Limb (tissue), 2 donors: ENCODE data around the gene ZBTB7B.

Experiments used
- DNase-seq, 2 donors: peaks; one replicate each; pipeline ENCODE4 v3.0.0-alpha.2; 2016; ENCODE audit errors: extremely low spot score in 2 of 2

Gene ZBTB7B

DNA sequence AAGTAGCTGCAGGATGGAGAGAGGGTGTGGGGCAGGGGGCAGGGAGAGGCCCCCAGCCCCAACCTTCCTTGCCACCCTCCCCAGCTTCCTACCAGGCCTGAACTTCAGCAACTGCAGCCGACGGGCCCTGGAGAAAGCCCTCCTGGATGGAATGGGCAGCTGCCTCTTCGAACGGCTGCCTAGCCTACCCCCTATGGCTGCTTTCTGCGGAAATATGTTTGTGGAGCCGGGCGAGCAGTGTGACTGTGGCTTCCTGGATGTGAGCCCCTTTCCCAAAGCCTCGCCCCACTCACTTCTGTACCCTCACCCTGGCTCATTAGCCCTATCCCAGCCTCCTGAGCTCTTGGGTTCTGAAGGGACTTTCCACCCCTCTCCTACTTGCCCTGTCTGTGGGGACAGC, 54.5 kb downstream of the ZBTB7B start:
- no peak for DNase-seq

DNA sequence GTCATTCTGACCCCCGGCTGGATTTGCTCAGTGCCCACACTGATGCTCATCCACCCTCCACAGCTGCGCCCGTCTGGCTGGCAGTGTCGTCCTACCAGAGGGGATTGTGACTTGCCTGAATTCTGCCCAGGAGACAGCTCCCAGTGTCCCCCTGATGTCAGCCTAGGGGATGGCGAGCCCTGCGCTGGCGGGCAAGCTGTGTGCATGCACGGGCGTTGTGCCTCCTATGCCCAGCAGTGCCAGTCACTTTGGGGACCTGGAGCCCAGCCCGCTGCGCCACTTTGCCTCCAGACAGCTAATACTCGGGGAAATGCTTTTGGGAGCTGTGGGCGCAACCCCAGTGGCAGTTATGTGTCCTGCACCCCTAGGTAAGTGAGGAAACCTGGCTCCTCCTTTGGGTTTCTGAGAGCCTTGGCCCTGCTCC, 55.2 kb downstream of the ZBTB7B start:
- no peak for DNase-seq

DNA sequence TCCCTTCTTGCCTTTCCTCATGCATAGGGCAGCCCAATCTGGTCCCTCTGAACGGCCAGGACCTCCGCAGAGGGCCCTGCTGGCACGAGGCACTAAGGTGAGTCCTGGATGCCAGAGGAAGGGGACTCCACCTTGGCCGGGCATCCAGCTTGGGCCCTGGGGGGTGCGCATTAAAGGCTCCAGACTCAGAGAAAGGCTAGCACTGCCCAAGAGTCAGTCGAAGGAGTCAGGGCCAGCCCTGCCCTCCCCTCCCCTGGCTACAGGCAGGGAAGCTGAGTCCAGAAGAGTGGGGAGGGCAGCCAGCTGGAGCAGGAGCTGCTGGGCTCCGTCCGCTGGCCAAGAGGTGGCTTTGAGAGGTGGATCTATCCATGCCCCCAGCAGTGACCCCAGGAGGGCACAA, 58.1 kb downstream of the ZBTB7B start:
- DNase-seq = no peak

DNA sequence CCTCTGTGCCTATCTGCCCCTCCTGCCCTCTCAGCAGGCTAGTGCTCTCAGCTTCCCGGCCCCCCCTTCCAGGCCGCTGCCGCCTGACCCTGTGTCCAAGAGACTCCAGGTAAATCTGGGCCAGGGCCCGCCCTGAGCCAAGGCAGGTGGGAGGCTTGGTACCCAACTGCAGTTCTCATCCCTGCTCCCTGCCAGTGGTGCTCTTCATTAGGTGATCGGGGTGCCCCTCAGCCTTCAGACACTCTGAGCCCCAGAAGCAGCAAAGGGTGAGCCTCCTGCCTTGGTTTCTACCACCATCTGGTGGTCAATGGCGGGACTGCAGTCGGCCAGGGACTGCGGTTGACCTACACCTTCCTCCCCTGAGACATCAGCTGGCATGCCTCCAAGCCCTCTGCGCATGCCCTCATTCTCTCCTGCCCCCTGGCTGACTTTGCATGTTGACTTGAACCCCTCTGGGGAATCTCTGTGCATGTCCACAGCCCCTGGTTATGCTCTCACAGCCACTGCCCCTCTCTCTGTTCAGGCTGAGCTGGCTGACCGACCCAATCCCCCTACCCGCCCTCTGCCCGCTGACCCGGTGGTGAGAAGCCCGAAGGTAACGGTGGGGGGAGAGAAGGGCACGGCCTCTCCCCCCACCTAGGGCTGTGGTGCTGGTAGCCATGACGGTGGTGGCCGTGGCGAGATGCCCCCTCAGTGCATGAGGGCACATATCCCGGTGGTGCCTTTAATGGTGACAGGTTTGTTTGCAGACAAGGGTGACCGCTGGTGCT, 59.0 kb downstream of the ZBTB7B start:
- DNase-seq = peak; percentile 61 to 94

DNA sequence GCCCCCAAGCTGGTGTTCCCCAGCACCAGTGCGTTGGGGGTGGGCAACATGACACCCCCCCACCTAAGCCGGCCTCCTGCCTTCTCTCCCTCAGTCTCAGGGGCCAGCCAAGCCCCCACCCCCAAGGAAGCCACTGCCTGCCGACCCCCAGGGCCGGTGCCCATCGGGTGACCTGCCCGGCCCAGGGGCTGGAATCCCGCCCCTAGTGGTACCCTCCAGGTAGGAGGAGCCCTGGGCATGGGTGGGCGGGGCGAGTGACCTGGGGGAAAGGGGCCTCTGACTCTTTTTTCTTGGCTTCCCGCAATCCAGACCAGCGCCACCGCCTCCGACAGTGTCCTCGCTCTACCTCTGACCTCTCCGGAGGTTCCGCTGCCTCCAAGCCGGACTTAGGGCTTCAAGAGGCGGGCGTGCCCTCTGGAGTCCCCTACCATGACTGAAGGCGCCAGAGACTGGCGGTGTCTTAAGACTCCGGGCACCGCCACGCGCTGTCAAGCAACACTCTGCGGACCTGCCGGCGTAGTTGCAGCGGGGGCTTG, 59.6 kb downstream of the ZBTB7B start:
- peak in 1 of 2 donors; percentile 67 for DNase-seq

DNA sequence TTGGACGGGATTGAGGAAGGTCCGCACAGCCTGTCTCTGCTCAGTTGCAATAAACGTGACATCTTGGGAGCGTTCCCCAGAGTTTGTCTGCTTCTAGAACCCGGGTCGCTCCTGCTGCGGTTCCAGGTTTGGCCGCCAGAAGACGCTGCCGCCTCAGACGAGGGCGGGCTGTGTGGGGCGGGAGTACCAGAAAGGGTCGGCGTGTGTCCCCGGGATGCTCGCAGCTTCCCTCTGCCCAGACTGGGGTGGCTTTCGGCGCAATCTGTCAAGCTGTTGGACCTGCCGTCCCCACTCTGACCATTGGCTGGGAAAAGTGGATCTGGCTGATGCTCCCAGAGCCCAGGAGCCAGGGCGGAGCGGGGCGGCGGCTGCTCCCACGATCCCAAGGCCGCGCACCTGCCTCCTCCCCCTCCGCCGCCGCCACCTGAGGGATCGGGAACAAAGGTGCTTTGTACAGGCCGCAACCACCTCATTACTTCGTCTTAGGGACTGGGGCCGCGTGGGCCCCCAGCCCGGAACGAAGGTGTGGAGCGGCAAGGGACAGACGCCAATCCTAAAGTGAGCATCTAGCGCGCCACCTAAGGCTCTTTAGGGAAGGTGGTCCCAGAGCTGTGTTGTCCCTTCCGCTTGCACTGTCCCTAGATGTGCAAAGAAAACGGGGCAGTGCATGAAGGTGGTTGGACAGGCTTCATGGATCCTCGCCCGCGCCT, 60.3 kb downstream of the ZBTB7B start:
- peak in 1 of 2 donors; percentile 88 for DNase-seq

DNA sequence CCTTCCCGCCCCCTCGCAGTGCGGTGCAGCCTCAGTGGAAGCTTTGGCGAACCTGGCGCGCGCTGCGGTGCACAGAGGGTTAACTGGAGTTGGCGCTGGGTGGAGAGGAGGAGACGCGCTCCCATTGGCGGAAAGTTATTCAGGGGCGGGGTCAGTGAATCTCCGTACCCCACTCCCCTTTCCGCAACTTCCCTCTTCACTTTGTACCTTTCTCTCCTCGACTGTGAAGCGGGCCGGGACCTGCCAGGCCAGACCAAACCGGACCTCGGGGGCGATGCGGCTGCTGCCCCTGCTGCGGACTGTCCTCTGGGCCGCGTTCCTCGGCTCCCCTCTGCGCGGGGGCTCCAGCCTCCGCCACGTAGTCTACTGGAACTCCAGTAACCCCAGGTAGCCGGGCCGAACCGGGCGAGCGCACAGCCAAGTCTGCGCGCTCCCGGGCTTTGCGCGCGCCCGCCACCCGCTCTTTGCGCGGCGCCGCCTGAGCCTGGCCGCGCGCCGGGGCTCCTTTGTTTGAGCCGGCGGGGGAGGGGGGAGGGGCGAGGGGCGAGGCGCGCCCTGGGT, 61.0 kb downstream of the ZBTB7B start, which contains the start of gene EFNA4:
Gene EFNA4, plus strand, starts transcription at position 191 of the 561 bp plus-strand sequence. Its CDS starts 84 bp downstream, at position 275.
- peak; percentile 87 to 90 for DNase-seq

DNA sequence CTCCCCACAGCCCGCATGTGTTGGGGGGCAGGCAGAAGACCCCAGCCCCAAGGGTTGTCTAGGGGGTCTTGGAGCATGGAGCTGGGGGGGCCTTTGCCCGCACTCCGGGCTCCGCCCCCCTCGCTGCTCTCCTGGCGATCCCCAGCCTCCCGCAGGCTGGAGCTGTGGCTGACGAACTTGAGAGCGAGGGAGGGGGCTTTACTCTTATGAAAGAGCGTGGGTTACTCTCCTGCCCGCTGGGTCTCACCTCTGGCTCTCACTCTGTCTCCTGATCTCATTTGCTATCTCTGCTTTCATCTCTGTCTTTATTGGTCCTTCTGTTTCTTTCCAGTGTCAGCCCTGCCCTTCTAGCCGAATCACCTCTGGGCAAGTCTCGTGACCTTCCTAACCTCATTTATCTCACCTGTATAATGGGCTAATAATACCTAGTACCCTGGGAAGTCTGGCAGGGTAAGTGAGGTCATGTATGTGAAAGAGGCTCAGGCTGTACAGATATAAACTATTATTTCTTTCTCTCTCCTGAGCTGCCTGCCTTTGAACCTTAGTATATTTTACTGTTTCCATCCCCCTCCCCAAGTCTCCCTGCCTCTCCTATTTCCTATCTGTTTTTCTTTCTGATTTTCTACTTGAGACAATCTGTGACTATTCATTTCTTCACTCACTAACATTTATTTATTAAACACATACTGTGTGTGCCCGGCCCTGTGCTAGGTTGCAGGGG, 61.7 kb downstream of the ZBTB7B start:
- no peak for DNase-seq

DNA sequence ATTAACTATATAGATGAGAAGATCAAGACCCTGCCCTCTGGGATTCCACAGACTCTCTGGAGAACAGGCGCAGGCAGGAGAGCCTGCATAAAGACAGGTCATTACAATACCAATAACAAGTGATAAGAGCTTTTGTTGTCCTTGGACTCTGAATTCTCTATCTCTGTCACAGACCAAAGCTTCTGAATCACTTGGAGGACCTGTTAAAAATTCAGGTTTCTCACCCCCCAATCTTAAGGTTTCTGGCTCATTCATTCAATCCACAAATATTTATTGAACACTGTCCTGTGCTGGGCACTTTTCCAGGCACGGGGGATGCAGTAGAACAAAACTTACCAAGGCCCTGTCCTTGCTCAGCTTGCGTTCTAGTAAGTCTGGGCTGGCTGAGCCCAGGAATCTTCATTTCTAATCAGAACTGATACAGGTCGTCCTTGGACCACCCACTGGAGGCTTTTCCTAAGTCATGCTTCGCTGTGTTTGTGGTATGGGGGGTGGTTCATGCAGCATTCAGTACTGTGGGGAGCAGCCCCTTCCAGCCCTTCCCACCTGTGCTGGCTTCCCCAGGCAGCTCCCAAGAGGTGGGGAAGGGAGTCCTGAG, 62.3 kb downstream of the ZBTB7B start:
- no peak for DNase-seq

DNA sequence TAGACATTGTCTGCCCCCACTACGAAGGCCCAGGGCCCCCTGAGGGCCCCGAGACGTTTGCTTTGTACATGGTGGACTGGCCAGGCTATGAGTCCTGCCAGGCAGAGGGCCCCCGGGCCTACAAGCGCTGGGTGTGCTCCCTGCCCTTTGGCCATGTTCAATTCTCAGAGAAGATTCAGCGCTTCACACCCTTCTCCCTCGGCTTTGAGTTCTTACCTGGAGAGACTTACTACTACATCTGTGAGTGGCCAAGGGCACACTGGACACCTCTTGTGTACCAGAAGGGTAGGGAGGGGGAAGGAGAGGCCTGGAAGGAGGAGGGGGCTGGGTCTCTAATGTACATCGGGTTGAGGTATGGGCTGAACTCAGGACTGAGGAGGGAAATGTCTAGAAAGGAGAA, 64.2 kb downstream of the ZBTB7B start:
- DNase-seq = no peak
